Measurements from ENCODE around the gene MAX. TPM values are rescaled to one million over a fixed set of nuclear protein-coding genes. Genes with fewer than 3 reads are reported as not detected.

MAX gene
- total RNA-seq, 1 donor from 2014 or later = 69.7 TPM

DNA sequence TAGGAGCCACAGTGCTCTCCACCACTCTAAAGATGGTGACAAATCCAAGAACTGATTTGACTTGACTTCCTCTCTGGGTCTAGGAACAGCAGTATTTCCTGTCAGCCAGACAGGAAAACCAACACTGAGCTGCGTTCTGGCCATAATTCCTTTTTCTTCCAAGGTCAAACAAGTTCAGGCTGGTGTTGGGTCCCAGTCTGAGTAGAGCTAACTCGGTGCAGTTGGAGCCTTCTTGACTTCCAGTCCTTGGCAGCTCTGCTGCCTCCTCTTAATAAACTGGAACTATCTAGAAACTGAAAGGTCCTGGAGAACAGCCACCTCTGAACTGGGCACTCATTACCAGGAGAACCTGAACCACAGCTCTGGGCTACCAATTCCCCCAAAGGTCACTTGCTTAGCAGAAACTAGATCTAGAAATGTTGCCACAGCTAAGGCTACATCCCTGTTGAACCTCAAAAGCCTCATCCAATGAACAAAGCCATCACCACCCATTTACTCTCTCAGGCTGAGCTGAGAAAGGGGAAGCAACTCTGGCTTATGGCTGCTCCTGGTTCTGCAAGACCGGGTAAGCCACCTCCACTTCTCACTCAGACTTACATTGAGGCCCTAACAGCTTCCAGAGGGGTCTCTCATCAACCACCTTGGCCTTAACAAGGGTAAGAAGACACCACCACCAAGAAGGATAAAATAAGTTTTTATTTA is 27.7 kb downstream of the MAX start:
- DNase-seq (ENCODE audit: low spot score in 2 of 2) (no peak), FAIRE-seq (no peak)

DNA sequence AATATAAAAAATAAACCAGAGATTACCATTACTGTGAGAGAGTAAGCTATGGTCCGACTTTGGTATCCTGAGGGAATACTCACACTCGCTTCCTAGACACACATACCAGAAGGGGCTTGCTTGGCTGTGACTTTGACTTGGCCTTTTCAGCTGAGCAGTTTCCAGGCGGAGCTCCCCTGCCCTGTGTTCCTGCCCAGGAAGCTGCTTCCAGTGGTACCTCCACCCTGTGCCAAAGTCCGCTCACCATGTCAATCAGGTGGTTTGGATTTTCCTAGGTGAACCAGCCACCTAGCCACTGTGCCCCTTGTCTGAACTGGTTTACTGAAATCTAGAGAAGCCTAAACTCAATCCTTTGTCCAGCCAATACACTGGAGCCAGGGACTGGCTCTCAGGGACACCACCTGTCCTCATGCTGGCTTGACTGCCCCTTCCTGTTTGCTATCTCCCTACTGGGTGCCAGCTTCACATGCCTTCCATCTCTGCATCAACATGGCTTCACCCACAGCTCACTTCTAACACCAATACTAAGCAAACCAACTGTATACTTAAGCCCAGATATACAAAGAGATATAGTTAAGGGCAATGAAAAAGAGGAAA is 28.6 kb downstream of the MAX start:
- DNase-seq (ENCODE audit: low spot score in 2 of 2) = no peak
- no peak for FAIRE-seq

DNA sequence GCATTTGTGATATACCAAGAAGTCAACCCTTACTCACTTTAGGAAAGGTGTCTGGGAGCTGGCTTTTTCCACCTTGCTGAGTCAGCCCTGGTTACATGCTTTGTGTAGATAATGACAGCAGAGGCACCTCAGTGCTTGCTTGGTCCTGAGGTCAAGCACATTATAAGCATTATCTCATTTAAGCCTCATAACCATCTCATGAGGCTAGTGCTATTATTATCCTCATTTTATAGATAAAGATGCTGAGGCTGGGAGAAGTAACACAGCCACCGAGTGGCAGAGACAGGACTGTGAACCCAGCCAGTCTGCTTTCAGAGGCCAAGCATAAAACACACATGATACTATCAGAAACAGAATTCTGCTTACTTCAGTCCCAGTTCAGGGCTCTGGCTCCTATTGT is 29.4 kb downstream of the MAX start:
- DNase-seq (ENCODE audit: low spot score in 2 of 2) (no peak), FAIRE-seq (no peak)

DNA sequence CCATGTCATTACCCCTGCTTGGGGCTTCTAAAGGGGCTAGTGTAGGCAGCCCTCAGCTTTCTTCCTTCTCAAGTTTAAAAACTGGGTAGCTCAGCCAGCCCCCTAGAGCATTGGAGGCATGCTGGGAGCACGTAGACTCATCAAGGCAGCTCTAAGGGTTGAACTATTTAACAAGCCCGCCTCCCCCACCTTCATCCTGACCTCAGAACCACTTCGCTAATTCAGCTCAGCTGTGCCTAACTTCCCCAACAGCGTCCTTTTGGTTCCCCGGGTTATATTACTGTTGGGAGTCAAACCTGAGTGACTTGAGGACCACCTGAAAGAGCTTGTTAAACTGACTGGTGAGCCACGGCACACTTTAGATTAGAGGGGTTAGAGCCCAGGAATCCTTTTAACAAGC is 30.1 kb downstream of the MAX start:
- no peak for FAIRE-seq
- no peak for DNase-seq (ENCODE audit: low spot score in 2 of 2)

DNA sequence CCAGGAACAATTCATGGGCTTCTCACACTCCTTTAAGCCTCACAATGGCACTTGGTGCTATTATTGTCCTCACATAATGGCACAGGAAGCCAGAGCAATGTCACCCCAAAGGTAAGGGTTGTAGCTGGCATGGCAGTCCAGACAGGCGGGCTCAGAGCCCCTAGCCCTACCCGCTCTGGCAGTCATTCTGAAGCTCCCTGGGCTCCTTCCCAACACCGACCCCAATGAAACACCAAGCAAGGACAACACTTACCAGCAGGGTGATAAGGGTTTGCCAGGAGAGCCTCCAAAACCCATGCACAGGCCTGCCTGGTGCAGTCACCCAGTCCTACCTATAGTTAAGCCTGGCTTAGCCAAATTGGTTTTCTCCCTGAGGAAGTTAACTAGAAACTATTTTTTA is 30.8 kb downstream of the MAX start:
- DNase-seq (ENCODE audit: low spot score in 2 of 2) (no peak), FAIRE-seq (no peak)

DNA sequence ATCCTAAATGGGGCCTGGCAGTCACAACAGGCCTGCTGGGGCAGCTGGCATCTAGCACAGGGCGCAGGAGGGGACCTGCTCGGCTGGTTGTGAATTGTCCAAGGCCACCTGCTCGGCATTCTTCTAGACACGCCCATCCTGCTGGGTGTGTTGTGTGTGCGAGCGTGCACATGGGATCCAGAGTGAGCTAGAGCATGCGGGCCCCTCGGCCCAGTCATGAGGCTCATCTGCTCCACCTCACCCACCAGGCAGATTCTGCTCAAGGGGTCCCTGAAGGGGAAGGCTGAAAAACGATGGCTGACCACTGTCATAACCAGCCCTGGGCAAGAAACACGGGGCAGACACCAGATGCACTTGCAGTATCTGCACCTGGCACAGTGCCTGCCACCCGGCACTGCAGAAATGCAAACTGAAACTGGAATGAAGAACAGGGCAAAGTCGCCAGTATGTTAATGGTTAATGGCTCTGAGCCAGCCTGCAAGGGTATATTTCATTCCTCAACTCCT is 31.8 kb downstream of the MAX start:
- FAIRE-seq = no peak
- no peak for DNase-seq (ENCODE audit: low spot score in 2 of 2)

DNA sequence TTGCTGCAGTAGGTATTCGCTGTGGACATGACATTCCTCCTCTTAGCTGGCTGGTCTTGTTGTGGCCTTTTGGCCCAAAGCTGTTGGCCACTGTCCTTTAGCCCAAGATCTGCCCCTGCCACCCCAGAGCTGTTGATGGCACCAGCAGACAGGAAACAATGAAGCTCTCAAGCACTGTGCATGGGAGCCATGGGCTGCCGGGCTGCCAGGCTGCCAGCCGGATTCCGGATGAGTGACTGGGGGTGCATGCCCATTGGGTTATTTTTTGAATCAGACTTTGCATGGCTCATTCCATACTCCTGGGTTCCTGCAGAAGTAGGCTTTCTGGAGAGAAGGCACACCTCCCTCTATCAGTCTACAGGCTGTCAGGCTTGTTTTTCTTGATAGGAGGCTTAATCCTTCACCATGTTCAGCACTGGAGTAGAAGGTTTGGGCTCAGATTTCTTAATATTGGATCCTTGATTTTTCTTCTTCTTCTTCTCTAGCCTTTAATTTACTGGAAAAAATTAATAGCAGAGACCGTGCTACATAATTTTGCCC is 32.4 kb downstream of the MAX start:
- DNase-seq (ENCODE audit: low spot score in 2 of 2) (no peak), FAIRE-seq (no peak)

DNA sequence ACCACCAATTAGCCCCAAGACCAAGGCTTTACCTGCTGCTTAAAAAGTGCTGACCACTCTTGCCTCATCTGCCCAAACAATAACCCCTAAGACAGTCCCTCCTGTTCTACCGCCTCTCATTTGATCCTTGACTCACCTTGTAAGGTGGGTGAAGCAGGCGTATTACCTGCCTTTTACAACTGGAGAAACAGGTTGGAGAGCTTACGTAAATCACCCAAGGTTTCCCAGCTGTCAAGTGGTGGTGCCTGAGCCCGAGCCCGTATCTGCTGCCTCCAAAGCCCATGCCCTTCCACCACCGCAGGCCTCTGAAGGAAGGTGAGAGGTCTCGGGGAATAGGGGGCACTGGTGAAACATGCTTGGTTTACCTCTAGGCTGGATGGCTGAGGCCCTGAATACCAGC is 36.6 kb downstream of the MAX start:
- no peak for DNase-seq (ENCODE audit: low spot score in 2 of 2)
- FAIRE-seq = no peak

DNA sequence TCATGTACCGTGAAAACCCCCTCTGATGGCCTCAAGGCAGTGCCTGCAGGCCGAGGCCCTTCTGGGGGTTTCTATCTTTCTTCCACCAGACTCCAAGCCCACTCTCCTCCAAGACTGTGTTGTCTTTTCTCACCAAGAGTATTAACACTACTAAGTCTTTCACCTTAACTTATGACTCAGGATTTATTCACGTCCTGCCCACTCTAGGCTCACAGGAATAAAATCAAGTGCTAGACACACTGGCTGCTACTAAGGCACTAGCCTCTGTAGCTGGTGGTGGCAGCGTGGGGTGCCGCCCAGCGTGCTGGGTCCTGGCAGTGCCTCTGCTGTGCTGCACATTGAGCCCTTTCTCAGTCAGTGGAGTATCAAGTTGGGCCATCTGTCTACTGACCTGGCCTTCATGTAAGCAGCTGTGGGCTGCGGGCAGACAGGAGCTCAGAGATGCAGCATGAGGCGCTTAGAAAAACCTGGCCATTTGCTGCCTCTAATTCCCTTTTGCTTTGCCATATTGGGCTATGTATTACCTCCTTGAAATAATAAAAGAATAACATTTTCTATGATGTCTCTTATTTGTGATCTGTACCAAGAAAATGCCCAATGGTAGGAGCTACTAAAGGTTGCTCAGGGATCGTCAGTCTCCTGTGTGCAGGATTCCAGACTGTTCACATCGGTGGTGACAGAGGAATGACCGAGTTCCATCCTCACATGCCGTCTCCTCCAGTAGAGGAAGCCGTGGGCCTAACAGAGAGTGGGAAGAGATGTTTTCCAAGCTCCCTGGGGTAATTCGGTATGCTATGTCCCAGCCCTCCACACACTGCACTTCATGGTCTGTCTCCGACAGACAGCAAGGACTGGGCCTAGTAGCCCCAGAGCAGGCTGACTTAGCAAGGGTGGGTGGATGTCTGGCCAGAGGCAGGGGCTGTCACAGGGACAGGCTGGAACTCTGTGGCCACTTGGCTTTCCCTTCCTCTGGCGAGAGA is 39.9 kb downstream of the MAX start:
- DNase-seq (ENCODE audit: low spot score in 2 of 2) (no peak), FAIRE-seq (no peak)

DNA sequence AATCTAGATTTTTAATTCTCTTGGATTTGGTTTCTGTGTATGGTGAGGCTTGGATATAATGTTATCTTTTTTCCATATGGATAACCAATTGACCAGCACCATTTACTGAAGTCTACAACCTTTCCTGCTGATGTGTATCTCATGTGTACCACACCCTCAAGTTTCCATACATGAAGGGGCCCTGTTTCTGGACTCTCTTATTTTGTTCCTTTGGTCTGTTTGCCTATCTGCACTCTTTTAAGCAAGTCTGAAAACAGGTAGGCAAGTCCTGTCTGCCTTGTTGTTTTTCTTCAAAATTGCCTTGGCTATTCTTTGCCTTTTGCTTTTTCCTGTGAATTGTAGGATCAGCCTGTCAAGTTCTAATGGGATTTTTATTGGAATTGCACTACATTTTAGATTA is 44.6 kb downstream of the MAX start:
- DNase-seq (ENCODE audit: low spot score in 2 of 2) (no peak), FAIRE-seq (no peak)

DNA sequence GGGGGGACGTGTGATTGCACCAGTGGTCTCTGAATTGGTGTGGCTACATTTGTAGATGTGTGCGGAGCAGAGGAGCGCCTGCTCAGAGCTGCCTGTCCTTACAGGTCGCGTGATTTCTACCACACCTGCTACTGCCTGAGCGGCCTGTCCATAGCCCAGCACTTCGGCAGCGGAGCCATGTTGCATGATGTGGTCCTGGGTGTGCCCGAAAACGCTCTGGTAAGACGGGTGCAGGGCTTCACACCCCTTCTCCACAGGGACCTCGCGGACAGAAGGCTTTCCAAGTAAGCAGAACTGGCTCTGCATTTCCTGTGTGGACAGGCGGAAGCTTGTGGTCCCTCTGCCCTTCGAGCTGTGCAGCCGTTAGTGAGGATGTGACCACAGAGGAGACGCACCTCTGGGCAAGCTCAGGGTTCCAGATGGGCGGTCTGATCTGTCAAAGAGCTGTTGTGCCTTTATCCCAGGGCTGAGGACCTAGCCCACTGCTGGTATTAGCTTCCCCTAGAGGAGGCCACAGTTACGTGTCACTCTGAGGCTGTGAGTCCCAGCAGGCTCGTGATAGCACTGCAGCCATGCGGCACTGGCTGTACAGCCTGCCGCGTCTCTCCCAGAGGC is 47.7 kb downstream of the MAX start:
- no peak for FAIRE-seq
- no peak for DNase-seq (ENCODE audit: low spot score in 2 of 2)

DNA sequence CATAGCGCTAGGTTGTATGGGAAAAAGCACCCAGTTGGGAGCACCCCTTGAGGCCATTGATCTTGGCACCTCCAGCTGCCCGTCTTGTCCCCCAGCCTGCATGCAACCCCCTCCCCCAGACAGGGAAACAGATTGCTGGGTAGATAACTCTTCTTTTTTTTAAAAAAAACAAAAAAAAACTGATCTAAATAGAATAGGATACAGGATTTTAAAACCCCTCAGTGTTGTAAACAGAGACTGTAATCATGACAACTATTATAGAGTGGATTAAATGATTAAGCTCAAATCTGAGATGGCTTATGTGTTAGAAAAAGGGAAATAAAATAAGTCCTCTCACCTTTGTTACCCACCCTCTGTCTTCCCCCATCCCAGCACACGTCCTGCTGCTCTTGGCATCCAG is 48.9 kb downstream of the MAX start:
- no peak for DNase-seq (ENCODE audit: low spot score in 2 of 2)
- FAIRE-seq = no peak

DNA sequence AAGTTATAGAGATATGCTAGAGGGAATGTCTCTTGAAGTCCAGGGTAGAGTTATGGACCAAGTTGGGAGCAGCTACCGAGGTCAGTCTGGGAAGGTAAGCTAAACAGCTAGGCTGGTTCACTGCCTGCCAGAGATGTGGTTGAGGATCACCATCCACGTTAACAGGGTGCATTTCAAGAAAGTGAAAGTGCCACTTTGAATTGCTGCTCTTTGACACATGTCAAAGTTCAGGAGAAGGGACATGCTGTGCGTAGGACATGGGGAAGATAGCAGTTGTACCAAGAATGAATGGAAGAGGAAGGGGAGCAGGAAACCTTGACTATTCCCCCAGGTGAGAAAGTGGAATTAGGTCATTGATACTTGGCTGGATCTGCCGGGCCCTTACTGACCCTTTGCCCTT is 49.5 kb downstream of the MAX start:
- no peak for DNase-seq (ENCODE audit: low spot score in 2 of 2)
- FAIRE-seq = no peak

DNA sequence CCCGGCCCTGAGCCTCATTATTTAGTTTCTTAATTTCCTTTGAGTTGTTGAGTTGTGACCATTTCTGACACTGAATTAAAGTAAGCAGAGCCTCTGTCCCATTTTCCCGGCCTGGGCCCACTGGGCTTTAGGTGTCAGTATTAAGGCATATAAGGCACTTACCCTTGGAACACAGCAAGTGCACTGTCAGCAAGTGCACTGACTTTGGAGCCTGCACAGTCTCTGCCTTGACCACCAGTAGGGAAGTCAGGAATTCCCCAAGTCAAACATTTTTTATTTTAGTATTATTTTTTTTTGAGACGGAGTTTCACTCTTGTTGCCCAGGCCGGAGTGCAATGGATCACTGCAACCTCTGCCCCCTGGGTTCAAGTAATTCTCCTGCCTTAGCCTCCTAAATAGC is 56.6 kb downstream of the MAX start:
- no peak for DNase-seq (ENCODE audit: low spot score in 2 of 2)
- no peak for FAIRE-seq

DNA sequence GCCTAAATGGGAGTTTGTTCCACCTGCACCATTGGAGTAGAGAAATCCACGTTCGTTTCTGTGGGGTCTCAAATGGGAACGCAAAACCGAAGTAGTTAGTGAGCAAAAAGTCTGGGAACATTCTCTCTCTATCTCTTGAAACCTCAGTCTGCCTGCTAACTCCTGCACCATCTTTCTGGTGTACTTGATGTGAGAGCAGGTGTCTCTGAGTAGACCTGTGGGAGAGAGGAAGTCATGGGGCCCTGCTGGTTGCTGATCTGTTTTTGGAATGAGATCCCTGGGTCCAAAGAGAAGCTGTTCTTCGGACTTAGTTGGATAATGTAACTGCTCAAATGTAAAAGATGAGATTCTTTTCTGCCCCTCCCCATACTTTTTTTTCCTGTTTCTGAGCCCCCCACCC is 57.3 kb downstream of the MAX start:
- FAIRE-seq = no peak
- DNase-seq (ENCODE audit: low spot score in 2 of 2) = no peak

DNA sequence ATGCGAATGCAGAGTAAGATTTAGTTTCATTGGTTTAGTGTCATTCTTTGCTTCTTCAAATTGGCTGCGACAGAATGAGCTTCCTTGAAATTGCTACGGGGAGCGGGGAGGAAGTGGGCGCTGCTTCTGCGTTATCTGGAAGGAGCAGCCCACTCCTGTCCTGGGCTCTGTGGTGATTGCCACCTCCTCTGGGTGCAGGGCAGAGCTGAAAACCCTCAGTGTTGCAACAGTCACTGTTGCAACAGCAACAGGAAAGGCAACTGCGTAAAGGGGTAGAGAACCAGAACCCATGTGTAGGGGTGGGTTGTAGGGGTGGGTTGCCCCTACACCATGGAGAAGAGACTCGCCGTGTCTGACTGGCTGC is 57.7 kb downstream of the MAX start:
- FAIRE-seq = no peak
- no peak for DNase-seq (ENCODE audit: low spot score in 2 of 2)

DNA sequence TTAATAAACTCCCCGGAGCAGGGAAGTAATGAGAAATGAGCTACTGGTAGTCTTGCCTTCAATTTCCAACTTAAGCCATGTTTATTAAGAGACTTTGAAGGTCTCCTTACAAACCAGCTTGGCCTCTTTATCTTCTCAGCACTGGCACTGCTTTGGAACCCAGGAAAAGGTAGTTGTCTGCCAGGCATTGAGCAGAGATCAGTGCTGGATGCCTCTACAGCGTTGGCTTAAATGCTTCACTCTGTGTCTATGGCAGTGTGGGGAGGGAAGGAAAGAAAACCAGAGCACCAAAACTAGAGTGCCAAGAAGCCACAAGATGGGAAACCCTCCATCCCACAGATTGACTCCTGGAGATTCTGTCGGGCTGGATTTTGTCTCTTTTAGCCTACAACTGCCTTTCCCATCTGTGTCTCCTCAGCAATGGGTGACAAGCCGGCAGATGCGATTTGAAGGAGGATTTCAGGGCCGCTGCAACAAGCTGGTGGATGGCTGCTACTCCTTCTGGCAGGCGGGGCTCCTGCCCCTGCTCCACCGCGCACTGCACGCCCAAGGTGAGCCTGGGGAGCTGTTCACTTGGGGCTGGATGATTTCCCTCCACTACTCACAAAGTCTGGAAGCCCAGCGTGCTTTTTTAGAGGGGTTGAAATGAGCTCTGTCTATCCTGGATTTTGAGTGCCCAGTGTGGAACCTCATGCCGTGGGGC is 58.3 kb downstream of the MAX start:
- FAIRE-seq = no peak
- DNase-seq (ENCODE audit: low spot score in 2 of 2) = no peak

DNA sequence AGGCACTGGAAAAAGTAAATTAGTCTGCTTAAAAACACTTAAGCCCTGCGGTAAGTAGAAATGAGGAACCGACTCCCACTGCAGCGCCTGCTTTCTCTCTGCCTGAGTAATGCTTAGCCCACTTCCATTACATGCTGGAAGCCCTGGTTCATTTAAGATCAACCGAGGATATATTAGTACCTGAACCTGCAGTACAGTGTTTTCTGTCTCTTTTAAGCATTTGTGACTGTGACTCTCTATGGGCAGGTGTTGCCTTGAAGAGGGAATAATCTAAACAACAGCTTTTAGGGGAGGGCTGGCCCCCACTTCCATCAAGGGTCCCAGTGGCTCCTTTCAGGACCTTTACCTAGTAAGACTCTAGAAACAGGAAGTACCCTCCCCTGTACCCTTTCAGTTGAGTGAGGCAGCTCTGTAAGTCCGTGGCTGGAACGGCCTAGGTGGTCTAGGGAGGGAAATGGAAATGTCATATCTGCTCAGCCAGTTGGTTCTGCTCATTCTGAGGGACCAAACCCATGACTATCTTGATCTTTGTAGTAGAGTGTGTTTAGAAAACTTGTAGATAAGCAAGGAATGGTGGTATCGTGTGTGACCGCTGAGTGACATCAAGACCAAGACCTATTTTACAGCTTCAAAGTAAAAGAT is 59.5 kb downstream of the MAX start:
- no peak for FAIRE-seq
- DNase-seq (ENCODE audit: low spot score in 2 of 2) = no peak

DNA sequence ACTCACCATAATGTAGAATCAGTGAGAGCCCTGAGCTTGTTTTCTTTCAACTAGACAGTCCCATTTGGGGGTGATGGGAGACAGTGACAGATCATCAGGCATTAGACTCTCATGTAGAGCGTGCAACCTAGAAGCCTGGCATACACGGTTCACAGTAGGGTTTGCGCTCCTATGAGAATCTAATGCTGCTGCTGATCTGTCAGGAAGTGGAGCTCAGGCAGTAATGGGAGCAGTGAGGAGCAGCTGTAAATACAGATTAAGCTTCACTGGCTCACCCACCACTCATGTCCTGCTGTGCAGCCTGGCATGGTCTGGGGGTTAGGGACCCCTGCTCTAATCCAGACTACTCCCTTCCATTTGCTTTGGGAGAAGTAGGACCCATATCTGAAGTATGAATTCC is 60.0 kb downstream of the MAX start:
- DNase-seq (ENCODE audit: low spot score in 2 of 2) (no peak), FAIRE-seq (no peak)

Data from frontal cortex (tissue), 4 donors.